HG03159 (cell line): Measurements from ENCODE around the gene GALNS.
"Not testable (repeated sequence)": the region's sequence is repeated elsewhere in the genome, so short reads cannot be mapped to it uniquely, and the experiment has no call there.

Source experiments
- ATAC-seq: cut with Tn5 transposase; IDR thresholded peaks from one replicate; pipeline ENCODE4 v1.9.1; 2021; ENCODE audit warnings: mild to moderate bottlenecking, moderate library complexity; ENCODE audit not compliant: unreplicated experiment

GALNS gene

DNA sequence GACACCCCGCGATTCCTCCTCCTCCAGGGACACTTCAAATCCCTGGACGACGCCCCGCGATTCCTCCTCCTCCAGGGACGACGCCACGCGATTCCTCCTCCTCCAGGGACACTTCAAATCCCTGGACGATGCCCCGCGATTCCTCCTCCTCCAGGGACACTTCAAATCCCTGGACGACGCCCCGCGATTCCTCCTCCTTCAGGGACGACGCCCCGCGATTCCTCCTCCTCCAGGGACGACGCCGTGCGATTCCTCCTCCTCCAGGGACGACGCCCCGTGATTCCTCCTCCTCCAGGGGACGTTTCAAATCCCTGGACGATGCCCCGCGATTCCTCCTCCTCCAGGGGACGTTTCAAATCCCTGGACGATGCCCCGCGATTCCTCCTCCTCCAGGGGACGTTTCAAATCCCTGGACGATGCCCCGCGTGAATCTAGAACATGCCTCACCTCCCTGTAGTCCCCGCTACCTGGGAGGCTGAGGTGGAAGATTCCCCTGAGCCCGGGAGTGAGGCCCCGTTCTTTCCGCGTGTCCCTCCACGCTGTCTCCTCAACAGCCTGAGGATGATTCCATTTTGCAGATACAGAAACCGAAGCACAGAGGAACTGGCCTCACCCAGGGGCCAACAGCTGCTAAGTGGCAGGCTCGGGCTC is 33.1 kb upstream of the GALNS start:
- ATAC-seq = not testable (repeated sequence)

DNA sequence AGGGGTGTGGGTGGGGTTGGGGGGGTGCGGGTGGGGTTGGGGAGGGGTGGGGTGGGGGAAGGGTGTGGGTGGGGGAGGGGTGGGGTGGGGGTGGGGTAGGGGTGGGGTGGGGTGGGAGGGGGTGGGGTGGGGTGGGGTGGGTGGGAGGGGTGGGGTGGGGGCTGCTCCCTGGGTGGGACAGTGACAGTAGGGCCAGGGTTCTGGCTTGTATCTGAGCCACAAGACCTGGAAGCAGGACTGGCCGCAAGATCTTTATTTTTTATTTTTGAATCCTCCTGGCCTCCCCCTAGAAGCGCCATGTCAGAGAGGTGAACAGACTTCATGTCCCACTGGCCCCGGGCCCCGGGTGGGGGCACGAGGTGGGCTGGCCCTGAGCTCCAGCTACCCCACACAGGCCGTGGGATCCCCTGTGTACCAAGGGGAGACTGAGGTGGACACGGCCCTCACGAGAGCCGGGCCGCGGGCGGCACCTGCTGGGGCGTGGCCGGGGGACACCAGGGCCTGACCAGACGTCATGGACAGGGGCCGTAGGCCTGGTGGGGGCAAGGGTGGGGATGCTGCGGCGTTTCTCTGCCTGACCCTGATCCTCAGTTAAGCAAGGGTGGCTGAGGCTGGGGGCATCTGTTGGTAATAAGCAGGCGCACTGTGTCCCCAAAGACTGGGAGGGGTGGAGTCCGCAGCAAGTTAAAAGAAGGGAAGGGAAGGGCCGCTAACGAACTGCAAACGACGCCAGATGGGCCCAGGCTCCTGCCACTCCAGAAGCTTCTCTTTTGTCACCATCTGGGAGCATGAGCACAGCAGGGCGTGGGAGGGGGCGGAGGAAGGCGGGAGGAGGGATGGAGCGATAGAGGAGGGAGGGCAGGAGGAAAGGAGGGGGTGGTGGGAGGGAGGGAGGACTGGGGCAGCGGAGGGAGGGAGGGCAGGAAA is 32.0 kb upstream of the GALNS start:
- ATAC-seq = no peak

DNA sequence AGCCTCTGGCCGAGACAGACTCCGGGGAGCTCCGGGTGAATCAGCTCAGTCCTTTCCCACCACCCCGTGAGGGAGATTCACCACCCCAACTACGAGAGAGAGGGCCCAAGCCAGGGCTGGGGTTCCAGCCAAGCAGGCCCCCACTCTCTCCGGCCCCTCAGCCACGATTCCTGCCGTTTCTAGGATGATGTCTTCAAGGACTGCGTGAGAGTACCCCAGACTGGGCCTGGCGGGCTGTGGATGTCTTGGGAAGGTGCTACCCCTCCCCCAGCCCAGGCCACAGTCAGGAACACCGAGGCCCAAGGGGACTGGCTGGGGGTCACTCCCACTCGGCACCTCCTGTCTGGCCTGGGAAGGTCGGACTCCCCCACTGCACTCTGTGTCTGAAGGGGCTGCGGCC is 31.3 kb upstream of the GALNS start:
- no peak for ATAC-seq

DNA sequence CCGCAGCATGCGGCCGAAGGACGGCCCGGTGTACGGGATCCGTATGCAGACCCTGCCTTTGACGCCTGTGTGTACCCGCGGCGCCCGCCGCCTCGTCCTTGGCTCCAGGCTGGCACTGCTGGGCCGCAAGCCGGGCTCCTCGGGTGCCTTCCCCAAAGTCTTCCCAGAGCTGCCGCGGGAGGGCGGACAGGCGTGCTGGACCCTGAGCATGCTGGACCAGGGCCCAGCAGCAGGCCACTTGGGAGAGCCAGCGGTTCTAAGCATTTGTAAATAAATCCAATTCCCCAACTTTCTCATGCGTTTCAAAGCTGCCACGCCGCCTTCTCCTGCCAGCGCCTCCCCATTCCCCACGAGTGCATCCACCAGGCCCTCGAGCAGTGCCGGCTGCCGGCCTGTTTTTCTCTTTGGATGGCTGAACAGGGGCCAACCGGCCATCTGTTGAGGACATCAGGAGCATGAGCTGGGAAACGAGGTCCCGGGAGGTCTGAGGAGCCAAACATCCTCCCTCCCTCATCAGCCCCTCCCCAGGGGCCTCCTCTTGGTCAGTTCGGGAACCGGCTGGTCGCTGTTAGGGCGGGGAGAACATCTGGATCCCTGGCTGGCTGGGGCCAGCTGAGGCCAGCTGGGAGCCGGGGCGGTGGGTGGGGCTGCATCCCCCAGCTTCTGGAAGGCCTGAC is 30.2 kb upstream of the GALNS start:
- no peak for ATAC-seq

GRCh38 chr16:88886420-88886844 is 29.7 kb upstream of the GALNS start:
- no peak for ATAC-seq

GRCh38 chr16:88885693-88886280 is 29.0 kb upstream of the GALNS start:
- ATAC-seq = no peak

- ATAC-seq = no peak
Measured at GRCh38 chr16:88884569-88885271, 28.0 kb upstream of the GALNS start.

GRCh38 chr16:88883946-88884345 is 27.2 kb upstream of the GALNS start:
- no peak for ATAC-seq

- no peak for ATAC-seq
Measured at GRCh38 chr16:88883117-88883895, 26.6 kb upstream of the GALNS start.

DNA sequence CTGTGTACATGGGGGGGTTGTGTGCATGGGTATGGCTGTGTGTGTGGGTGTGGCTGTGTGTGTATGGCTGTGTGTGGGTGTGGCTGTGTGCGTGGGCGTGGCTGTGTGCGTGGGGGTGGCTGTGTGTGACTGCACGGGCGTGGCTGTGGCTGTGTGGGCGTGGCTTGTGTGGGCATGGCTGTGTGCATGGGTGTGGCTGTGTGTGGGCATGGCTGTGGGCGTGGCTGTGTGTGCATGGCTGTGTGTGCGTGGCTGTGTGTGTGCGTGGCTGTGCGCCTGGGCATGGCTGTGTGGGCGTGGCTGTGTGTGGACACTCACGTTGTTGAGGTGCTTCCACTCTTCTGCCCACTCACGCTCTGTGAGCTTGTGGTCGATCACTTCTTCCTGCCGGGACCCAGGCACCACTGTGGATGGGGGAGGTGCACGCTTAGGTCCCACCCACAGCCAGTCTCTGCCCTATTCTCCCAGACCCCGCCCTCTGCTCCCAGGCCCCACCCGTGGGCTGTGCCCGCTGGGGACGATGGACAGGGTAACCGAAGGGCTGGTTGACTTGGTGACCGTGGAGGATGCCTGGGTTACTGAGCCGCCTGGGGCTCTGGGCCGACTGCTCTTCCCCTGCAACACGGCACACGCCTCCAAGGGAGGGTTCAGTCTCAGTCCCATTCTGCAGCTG is 25.7 kb upstream of the GALNS start:
- no peak for ATAC-seq

- no peak for ATAC-seq
Measured at GRCh38 chr16:88881675-88882357, 25.1 kb upstream of the GALNS start.

DNA sequence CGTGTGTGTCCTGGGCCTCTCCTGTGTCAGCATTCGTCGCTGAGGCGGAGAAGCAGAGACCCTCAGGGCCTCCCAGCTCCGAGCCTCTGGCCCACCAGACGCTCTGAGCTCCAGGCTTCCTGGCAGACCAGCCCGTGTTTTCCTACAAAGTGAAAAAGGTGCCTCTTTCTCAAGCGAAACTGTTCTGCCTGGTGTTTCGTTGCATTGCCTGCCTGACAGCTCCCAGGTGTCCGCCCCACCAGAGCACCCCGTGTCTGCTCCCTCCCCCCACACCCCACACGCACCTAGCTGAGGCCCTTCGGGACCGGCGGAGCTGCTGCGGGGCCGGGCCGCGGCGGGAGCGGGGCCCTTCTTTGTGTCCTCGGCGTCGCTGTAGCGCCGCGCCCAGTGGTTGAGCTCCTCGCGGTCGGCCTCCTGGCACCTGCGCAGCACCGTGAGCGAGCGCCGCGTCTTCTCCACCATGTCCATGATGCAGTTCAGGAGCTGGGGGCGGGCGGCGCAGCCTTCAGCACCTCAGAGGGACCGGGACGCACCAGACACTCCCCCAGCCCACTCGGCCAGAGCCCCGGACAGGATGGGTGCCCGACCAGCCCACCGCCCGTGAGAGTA is 24.4 kb upstream of the GALNS start:
- ATAC-seq = no peak

DNA sequence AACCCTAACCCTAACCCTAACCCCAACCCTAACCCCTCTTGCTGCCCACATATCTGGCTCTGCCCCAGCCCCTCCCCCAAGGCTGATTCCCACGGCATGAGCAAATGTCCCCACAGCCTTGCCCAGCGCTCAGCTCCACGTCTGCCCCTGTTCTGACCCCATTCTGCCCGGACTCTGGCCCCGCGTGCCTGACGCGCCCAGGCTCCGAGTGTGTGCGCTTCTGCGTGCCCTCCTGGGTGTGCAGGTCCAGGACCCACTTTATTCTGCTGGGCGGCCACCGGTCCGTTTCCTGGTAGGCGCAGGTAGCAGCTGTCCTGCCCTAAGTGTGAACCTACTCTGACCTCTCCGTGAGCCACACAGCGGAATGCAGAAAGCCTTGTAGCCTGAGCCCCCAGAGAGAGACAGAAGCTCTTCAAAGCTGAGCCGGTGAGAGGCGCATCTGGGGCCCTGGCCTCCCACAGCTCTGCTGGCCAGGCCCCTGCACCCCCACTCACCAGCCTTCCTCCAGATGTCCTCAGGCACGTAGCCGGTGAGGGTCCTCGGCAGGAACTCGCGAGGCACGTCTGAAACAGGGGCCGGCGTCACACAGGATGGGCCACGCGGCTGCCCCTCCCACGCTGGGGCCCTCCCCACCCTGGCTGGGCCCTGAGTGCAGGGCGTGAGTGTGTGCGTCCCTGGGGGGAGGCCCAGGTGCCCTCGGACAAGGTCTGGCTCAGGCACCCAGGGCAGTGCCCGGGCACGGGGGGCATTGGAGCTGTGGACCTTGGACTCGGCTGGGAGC is 23.7 kb upstream of the GALNS start:
- ATAC-seq = no peak

- ATAC-seq = no peak
Measured at GRCh38 chr16:88879788-88880055, 23.0 kb upstream of the GALNS start.

DNA sequence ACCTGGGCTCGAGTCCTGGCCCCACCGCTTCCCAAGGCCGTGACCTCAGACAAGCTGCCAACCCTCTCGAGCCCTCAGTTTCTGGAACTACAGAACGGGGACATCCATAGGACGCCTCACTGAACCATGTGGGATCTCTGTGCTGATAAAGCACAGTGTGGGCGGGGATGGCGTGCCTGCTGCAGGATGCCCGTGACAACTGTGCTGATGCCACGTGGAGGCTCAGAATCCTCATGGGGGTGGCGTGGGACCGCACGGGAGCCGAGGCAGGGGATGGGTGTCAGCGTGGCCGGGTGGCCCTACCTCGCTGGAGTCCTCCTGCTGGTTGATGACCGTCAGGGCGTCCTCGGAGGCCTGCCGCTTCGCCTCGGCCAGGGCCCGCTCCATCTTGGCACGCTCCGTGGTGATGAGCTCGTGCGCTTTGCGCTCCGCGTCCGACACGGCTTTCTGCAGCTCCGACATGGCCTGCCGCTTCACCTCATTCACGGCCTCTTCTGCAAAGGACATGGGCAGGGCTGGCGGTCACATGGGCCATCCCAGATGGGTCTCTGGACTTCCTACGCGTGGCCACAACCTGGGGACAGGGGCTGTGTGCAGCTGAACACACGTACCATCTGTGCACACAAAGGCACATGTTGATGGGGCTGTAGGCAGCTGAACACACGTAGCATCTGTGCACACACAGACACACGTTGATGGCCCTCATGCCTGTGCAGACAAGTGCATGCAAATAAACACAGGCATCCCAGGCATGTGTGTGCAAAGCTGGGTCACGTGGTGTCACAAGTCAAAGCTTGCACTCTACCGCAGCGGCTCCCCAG is 22.4 kb upstream of the GALNS start:
- ATAC-seq = no peak

DNA sequence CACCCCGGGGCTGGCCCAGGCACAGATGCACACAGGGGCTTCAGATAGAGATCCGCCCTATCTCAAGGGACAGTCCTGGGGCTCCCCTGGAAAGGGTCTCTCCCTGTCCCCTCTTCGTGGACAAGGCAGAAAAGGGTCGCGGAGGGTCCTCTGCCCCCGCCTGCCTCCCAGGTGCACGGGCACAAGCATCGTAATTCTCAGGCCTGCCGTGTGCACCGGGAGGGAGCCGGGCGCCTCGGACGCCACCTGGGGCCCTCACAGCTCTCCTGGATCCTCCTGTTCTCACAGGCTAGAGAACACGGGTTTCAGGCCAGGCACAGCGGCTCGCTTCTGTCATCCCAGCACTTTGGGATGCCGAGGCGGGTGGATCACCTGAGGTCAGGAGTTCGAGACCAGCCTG is 21.6 kb upstream of the GALNS start:
- ATAC-seq = no peak
